GM19035 (cell line): Measurements from ENCODE around the gene NDUFS6.
"Not testable (repeated sequence)": the region's sequence is repeated elsewhere in the genome, so short reads cannot be mapped to it uniquely, and the experiment has no call there.

Experiments used
- ATAC-seq: cut with Tn5 transposase; IDR thresholded peaks from one replicate; pipeline ENCODE4 v1.9.1; 2021; ENCODE audit not compliant: unreplicated experiment

Gene NDUFS6

DNA sequence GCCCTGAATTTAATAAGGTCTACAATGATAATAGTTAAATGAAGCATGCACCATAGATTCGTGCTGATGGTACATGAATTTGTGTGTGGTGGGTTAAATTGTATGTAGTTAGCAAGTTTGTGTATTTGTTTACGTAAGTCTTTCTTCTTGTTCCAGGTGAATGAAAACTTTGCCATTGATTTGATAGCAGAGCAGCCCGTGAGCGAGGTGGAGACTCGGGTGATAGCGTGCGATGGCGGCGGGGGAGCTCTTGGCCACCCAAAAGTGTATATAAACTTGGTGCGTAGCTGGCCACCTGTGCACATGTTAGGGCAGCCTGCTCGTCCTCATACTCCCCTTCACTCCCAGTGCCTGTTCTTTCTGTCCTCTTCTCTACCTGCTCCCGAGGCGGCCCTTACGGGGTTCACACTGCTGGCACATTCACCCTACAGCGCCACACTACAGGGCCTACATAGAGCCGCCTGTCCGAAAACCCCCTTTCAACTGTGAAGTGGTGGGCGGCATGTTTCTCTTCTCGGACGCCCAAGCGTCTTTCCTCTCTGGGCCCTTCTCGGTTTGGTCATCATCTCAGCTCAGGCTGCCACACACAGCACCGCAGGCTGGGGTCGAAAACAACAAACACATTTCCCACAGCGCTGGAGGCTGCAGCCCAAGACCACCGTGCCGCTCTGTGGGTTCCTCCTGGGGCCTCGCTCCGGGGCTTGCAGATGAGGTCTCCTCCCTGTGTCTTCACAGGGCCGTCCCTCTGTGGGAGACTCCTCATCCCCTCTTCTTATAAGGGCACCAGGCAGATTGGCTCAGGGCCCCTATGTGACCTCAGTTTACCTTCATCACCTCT, 13.2 kb downstream of the NDUFS6 start:
- ATAC-seq, result no peak

DNA sequence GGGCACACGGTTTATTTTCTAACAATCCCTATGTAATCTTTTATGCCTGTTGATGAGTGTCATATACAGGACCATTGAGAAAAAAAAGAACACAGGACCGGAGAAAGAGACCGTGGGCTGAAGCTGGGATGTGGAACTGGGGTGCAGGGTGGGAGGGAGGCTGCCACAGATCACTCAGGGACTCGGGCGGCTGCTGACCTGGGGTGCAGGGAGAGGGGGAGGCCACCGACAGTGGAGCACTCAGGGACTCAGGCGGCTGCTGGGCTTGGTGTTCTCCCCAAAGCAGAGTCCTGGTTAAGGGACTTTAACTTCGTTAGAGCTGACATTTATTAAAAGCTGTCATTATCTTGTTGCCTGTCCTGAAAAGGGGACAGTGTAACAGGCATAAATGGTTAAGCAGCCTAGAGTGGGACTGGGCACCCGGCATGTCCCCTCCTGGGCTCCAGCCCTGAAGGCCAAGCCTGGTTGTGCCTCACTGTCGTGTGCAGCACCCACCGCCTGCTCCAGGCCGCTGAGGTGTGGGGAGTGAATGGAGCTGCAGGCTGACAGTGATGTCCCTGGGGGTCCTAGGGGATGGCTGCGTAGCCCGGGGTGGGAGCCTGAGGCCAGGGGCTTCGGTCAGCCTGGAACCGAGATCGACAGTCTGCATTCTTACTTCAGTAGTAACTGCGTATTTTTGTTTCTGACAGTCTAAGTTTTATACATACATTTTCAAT, 14.0 kb downstream of the NDUFS6 start:
- ATAC-seq, result no peak

DNA sequence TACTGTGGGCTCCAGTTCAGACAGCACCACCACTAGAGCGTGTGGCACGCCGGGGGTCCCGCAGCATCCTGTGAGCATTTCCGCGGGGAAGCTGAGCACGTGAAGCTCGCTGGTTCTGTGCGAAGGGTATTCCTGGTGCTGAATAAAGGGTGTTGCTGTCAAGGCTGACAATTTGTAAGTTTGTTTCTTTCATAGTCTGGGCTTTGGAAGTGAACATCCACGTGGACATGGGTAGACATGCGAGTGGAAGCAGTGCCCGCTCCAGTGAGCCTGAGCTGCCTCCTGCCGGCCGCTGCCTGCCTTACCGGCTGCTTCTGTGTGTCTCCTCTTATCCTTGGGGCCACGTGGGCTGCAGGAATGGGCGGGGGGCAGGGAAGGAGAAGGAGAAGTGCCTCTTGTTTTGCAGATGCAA, 14.7 kb downstream of the NDUFS6 start:
- ATAC-seq, result no peak

DNA sequence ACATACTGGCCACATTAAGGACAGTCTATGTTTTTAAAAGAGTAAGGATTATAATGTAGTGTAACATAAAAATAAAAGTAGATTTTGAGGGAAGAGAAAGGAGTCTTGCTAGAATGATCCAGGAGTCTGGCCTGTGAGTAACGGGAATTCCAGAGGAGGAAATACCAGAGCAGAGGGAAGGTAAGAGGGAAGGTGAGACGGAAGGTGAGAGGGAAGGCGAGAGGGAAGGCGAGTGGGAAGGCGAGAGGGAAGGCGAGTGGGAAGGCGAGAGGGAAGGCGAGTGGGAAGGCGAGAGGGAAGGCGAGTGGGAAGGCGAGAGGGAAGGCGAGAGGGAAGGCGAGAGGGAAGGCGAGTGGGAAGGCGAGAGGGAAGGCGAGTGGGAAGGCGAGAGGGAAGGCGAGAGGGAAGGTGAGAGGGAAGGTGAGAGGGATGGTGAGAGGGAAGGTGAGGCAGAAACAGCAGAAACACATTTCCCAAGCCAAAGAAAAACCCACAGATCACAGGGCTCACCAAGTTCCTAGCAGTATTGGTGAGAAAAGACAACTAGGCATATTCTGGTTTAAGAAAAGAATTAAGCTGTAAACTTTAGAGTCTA, 15.4 kb downstream of the NDUFS6 start:
- not testable (repeated sequence) for ATAC-seq

DNA sequence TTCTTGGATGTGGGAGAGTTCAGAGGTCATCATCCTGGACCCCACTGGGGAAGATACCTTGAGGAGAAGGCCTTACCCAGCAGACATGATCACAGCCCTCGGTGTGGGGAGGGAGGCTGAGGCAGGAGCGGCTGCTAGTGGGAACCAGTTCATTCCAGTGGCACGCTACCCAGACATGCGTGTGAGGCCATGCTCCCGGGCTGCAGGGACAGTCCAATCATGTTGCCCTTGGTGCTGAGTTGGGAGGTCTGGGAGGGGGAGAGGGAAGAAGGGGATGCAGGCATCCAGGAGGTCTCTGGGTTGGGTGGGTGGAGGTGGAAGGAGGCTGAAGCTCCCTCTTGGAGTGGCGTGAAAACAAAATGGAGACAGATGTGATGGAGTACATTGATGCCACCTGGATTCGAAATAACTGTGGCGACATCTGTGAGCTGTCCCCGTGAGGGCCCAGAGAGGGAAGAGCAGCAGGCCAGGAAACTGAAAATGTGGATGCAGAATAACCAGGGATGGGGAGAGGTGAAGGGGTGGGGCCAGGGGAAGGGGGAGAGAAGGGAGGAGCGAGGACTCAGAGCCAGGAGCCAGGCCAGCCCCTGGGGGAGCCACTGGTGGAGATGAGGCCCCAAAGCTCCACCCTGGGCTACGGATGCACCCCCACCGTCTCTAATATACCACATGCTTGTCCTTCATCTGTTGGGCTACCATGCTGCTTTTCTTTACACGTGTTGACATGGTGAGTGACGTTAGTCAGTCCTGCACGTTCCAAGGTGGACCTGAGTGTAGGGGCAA, 16.2 kb downstream of the NDUFS6 start:
- no peak for ATAC-seq

DNA sequence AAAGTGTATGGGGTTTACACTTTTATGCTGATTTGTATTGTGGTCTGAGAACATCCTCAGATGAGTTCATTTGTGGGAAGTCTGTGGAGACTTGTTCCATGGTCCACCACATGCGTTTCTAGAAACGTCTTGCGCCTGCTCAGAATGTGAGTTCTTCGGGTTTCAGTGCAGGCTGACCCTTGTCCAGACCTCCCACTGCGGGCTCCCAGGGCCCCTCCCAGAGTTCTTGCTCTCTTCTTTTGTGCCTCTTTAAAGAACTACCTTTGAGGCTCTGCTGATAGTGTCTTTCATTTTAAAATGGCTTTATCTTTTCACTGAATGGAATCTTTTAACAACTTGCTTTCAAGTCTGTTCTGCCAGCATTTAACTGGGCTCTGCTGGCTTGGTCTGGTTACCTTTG, 17.6 kb downstream of the NDUFS6 start:
- ATAC-seq, result no peak

DNA sequence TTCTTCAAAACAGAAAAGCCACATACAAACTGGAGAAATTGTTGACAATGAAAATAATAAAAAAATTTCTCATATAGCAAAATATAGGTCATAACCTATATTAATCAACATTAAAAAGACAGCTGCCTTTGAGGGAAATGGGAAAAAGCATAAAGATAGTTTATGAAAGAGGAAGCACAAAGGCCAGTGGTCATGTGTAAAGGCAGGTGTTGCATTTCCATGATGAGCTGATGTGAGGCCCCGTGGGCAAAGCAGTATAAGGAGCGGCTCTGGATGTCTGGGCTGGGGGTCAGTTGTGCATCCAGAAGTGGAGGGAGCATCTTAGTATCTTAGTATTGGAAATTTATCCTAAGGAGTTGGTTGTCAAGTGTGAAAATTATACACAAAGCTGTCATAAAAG, 18.3 kb downstream of the NDUFS6 start:
- no peak for ATAC-seq

DNA sequence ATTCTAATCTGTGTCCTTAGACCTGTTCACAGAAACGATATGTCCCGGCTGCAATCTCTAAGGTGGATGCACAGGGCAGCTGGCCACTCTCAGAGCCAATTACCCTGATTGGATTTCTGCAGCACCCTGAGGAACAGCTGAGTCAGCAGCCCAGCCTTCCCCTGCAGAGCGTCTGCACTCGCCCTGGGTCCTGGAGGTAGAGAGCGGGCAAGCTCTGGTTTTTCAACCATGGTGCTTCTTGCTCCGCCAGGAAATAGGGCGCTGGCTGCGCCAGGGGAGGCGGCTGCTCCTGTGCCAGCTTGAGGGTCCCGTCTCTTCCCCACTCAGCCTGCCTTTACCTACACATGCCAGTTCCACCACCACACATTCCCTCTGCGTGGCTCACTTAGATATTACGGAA, 19.2 kb downstream of the NDUFS6 start:
- ATAC-seq, result no peak

DNA sequence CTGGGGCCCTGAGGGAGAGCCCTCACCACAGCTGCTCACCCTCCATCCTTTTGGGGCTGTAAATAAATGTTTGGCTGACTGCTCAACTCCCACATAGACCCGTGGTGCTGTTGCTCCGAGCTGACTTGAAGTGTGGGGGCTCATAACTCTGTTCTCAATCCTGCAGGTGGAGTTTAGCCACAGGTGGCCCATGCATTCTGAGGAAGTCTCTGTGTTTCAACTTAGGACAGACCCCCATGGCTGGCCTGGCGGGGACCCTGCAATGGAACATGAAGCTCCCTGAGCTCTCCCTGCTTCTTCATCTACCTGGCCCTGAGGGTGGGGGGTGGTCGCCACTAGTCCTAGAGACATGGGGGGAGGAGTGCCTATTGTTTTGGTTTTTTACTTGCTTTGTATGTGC, 19.7 kb downstream of the NDUFS6 start:
- ATAC-seq, result no peak

DNA sequence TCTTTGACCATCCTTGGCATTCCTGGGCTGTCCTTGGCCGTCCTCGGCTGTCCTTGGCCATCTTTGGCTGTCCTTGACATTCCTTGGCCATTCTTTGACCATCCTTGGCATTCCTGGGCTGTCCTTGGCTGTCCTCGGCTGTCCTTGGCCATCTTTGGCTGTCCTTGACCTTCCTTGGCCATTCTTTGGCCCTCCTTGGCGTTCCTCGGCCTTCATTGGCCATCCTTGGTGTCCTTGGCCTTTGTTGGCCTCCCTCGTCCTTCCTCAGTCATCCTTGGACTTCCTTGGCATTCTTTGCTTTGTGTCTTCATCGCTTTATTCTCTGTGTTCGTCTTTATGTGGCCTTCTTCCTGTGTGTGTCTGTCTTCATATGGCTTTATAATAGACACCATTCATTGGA, 20.7 kb downstream of the NDUFS6 start:
- ATAC-seq, result no peak

DNA sequence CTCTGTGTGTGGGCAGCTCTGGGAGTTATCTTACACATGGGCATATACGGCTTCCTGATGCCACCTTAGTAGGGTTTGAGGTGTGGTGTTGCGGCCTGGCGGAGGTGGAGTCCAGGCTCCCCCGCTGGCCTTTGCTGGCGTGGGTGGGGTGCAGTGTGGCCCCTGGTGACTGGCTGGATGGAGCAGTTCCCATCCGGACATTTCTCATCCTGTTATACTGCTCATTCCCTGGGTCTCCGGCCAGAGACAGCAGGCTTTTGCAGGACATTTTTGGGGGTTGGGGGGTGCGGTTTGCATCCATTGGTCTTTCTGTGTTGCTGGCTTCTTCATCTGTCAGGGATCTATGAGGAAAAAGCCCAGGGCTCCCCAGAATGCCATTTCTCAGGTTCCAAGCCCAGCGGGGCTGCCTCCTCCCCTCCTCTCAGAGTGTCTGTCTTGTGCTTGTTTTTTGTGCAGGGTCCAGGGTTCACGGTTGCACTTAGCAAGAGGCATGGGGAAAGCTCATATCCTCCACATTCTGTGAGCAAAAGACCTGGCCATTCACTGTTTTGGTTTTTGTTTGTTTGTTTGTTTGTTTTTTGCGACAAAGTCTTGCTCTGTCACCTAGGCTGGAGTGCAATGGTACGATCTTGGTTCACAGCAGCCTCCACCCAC, 22.3 kb downstream of the NDUFS6 start:
- ATAC-seq, result no peak

DNA sequence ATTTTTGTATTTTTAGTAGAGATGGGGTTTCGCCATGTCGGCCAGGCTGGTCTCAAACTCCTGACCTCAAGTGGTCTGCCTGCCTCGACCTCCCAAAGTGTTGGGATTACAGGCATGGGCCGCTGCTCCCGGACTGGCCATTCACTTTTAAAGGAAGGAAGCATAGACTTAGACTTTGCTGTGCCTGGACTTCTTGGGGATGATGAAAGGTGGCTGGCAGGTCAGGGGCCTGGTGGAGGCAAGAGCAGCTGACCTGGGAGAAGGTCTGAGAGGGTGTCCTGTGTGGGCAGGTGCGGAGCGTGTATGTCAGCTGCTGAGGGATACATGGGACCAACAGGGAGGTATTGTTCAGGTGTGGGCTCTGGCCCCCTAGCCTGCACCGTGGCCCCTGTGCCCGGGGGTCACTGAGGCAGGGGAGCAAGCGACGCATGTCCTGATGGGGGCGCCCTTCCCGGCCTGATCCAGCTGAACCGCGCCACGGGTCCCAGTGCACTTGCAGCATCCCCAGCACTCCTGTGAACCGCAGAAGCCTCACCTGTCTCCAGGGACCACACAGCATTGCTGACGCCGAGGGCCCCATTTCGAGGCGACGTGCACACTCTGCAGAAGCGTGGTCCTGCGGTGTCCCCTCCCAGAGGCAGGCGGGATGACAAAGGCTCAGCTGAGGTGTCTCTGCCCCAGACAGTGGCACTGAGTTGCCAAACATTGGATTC, 23.1 kb downstream of the NDUFS6 start:
- no peak for ATAC-seq

DNA sequence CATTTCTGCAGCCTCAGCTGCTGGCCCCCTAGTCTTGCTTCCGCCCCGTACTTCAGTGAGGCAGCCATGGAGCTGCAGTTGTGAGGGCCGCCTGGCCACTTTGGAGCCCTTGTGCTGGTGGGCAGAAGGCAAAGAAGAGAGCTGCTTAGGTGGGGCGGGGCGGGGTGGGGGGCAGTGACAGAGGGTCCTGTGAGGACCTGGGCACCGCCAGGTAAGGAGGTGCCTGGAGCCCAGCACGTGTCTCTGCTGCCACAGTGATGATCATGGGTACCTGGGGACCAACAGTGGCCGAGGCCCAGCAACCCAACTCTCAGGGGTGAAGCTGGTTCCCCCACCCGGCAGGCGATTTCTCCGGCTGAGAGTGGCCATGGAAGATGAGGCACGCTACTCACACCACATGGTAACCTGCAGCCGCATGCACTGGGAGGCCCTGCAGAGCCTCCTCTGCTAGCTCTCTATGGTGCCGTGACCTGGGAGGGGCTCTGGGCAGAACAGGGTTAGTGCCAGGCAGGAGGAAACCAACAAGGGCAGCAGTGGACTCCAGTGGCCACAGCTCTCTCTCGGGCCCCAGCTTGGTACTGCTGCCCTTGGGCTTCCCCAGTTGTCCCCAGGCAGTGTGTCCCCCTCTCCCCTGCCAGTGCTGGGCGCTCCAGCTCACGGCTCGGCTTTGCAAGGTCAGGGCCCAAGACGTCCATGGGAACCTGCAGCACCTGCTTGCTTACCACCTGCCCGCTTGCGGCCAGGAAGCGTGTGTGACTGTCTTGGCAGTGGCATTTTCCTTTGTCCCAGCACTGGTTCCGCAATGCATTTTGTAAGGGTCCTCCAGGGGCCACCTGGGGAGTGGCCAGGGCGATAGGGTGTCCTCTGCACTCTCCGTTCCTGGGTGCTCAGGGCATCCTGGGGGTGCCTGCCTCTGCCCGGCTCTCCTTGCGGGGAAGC, 24.0 kb downstream of the NDUFS6 start:
- ATAC-seq, result no peak

DNA sequence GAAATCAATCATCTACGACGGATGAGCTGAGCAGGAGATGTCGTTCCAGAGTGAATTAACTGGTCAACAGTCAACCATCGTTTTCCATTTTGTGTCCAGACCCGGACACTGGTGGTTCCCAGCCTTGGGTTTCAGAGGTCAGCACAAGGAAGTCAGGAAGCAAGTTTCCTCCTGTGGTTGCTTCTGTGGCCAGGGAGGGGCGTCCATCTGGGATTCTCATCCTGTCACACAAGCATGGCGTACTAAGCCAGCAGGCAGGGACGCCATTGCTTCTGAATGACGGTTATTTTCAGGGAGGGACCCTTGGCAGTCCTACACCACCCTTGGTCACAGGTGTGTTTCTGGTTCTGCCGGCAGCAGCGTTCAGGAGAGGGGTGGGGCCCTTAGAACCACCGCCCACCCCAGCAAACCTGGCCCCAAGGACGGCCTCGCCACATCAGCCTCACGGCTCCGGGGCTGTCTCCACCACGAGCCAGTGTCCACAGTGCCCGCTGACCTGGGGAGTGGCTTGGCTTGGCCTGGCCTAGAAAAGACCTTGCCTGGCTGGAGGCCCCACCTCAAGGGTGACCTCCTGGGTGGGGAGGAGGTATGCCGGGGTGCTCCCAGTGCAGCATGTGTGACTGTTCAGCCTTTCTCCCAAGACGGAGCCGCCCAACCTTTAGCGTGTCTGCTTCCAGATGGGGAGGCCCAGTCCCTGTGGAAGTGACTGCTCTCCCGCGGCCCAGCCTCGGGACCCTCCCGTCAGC, 25.2 kb downstream of the NDUFS6 start:
- ATAC-seq, result no peak

DNA sequence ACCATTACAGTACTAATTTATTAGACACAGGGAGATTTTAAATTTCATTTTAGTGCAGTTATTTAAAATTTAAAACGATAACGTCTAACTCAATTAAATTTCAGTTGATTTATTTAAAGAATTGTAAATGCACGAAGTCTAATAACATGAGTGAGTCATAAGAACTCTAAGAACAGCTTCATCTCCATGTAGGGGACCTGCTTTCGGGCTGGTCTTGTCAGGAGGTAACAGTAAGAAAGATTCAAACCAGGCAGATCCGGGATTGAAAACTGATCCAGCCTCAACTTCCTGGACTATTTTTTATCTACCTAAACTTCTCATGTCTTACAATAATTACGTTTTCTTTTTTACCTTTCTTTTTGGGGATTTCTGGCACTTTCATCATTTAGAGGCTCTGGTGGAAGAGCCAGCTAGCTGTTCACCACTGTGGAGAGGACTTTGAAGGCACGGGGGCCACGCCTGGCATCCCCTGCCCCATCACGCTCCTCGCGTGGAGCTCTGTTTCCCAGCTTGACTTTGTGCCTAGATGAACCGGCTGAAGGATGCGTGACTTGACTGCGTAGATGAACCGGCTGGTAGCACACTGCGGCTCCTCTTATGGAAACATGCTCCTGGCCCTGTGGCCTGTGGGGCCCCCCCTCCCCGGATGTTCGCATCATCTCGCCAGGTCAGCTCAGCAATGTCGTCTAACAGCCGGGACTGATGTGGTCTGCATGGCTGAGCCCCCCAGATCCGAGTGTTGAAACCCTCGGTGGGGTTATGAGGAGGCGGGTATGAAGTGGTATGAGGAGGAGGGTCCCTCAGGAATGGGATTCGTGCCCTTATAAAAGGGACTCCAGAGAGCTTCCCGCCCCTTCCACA, 26.0 kb downstream of the NDUFS6 start:
- ATAC-seq, result no peak

DNA sequence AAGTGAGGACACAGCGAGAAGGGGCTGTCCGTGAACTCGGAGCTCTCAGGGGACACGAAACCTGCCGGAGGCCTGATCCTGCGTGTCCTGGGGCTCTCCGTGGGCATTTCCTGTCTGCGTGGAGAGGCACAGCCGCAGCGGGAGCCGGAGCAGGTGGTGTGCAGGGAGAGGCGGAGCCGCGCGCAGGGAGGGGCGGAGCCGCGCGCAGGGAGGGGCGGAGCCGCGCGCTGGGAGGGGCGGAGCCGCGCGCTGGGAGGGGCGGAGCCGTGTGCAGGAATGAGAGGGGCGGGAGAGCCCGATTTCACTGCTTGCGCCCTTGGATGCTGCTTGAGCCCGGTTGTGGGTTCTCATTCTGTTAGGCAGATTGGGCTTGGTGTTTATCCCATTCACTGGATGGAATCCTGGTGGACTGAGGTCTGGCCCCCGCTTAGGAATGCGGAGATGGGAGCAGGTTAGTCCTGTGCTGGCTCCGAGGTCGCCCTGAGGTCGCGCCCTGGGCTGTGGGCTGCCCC, 26.7 kb downstream of the NDUFS6 start:
- ATAC-seq, result no peak

DNA sequence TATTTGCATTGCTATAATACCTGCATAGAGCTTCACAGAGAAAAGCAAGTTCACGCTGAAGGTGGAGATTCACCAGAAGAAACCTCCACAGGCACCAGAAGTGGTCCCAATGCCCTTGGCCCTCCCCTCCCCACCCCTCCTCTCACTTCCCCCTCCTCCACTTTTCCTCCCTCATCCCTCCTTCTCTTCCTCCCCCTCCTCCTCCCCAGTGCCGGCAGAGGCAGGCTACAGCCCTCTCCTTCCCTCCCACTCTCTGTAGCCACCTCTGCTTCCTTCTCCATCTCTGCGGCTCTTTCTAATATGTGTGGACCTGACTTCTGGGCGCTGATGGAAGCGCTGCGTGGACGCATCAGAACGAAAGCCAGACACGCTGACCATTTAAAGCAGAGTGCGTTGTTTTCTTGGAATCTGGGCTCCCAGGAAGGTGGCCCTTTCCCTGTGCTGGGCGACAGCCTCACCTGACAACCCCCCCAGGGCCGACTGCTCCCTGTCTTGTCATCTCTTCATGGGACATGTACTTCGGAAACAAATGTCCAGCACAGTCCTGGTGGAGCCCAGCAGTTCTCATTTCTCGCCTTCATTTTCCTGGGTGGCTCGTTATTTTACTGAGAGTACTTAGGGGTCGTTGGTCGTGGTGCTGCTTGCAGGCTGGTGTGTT, 29.5 kb downstream of the NDUFS6 start:
- ATAC-seq, result no peak
